WTC11 (cell line): Measurements from ENCODE around the gene CGB3. TPM values are rescaled to one million over a fixed set of nuclear protein-coding genes. Genes with fewer than 3 reads are reported as not detected.

Source experiments
- ATAC-seq: fragments of 200-7000 bp; cut with Tn5 transposase; 2 replicates; pipeline ENCODE4 v1.10.0; 2021; ENCODE audit warnings: mild to moderate bottlenecking, moderate library complexity
- CTCF ChIA-PET: fragments of 300-600 bp; sonication (Branson Sonifier 250); formaldehyde crosslinking; loops from one replicate; lab custom pipeline; 2021; ENCODE audit warnings: antibody characterized with exemption; lab: Charles Lee
- POLR2A ChIA-PET: fragments of 350-600 bp; sonication (Branson Sonifier 250); formaldehyde crosslinking; loops from one replicate; lab custom pipeline; 2021; ENCODE audit warnings: antibody characterized with exemption; lab: Charles Lee
- DNase-seq: peaks from one replicate; pipeline ENCODE4 v3.0.0; 2021; ENCODE audit warnings: low spot score
- H3K27ac Mint-ChIP-seq: 2 replicates; pipeline ENCODE4 v1.8.0; 2021; ENCODE audit warnings: mixed read lengths
- H3K27me3 Mint-ChIP-seq: 2 replicates; pipeline ENCODE4 v1.8.0; 2021; ENCODE audit warnings: low read depth, mild to moderate bottlenecking, moderate library complexity, mixed read lengths
- H3K36me3 Mint-ChIP-seq: 2 replicates; pipeline ENCODE4 v1.8.0; 2021; ENCODE audit warnings: mixed read lengths
- H3K4me1 Mint-ChIP-seq: 2 replicates; pipeline ENCODE4 v1.8.0; 2022; ENCODE audit warnings: mixed read lengths
- H3K4me3 Mint-ChIP-seq: 2 replicates; pipeline ENCODE4 v1.8.0; 2021; ENCODE audit warnings: mild to moderate bottlenecking, moderate library complexity, mixed read lengths
- H3K9me3 Mint-ChIP-seq: 2 replicates; pipeline ENCODE4 v1.8.0; 2021; ENCODE audit warnings: mixed read lengths
- AR ChIP-seq: fragments of 250-450 bp; sonication (Bioruptor Pico); IDR thresholded peaks from 2 replicates; pipeline ENCODE4 v1.9.0; 2021; ENCODE audit warnings: mild to moderate bottlenecking
- ATF1 ChIP-seq: sonication (generic); formaldehyde crosslinking; IDR thresholded peaks from 2 replicates; pipeline ENCODE4 v1.8.1; 2023; ENCODE audit warnings: mild to moderate bottlenecking, moderate library complexity, missing genetic modification reagents
- E2F4 ChIP-seq: sonication (generic); formaldehyde crosslinking; IDR thresholded peaks from 2 replicates; pipeline ENCODE4 v1.8.1; 2022; ENCODE audit warnings: low read depth, mild to moderate bottlenecking, moderate library complexity, missing genetic modification reagents, borderline replicate concordance
- FOXK1 ChIP-seq: sonication (generic); formaldehyde crosslinking; IDR thresholded peaks from 2 replicates; pipeline ENCODE4 v1.8.0; 2022; ENCODE audit warnings: mild to moderate bottlenecking, moderate library complexity, missing genetic modification reagents
- JAZF1 ChIP-seq: fragments of 250-450 bp; sonication (Bioruptor Pico); IDR thresholded peaks from 2 replicates; pipeline ENCODE4 v1.9.0; 2021; ENCODE audit warnings: moderate library complexity, mild to moderate bottlenecking, inconsistent platforms
- MAX ChIP-seq: sonication (generic); formaldehyde crosslinking; IDR thresholded peaks from 2 replicates; pipeline ENCODE4 v1.8.0; 2022; ENCODE audit warnings: mild to moderate bottlenecking, missing genetic modification reagents
- NFYB ChIP-seq: sonication (generic); formaldehyde crosslinking; conservative IDR thresholded peaks from 2 replicates; pipeline ENCODE4 v1.8.0; 2022; ENCODE audit warnings: low read depth, missing genetic modification reagents
- ZNF138 ChIP-seq: sonication (generic); formaldehyde crosslinking; conservative IDR thresholded peaks from 2 replicates; pipeline ENCODE4 v1.8.1; 2022; ENCODE audit warnings: mild to moderate bottlenecking, moderate library complexity, missing genetic modification reagents
- ZNF219 ChIP-seq: sonication (generic); formaldehyde crosslinking; IDR thresholded peaks from 2 replicates; pipeline ENCODE4 v1.8.0; 2023; ENCODE audit warnings: missing genetic modification reagents, mild to moderate bottlenecking, borderline replicate concordance
- ZNF396 ChIP-seq: fragments of 250-450 bp; sonication (Bioruptor Pico); IDR thresholded peaks from 2 replicates; pipeline ENCODE4 v1.8.0; 2021; ENCODE audit warnings: mild to moderate bottlenecking, moderate library complexity, borderline replicate concordance
- ZNF416 ChIP-seq: fragments of 250-450 bp; sonication (Bioruptor Pico); IDR thresholded peaks from 2 replicates; pipeline ENCODE4 v1.9.0; 2021; ENCODE audit warnings: mild to moderate bottlenecking, inconsistent platforms
- ZNF671 ChIP-seq: fragments of 250-450 bp; sonication (Bioruptor Pico); IDR thresholded peaks from 2 replicates; pipeline ENCODE4 v1.8.0; 2021; ENCODE audit warnings: mild to moderate bottlenecking
- total RNA-seq: library from RNA; stranded (reverse); gene quantifications from 3 replicates; pipeline ENCODE4 v1.2.3, GENCODE V29; 2021
- TF ChIP-seq, protein P1 (sequence below): sonication (generic); formaldehyde crosslinking; conservative IDR thresholded peaks from 2 replicates; pipeline ENCODE4 v1.8.1; 2023; ENCODE audit warnings: mild to moderate bottlenecking, low read depth, missing genetic modification reagents, moderate library complexity
- TF ChIP-seq, protein P2 (sequence below): fragments of 250-450 bp; sonication (Bioruptor Pico); IDR thresholded peaks from 2 replicates; pipeline ENCODE4 v1.9.0; 2021; ENCODE audit warnings: moderate library complexity, mild to moderate bottlenecking, inconsistent platforms, borderline replicate concordance

Gene CGB3
- total RNA-seq, 1 experiment from 2014 or later: not detected

DNA sequence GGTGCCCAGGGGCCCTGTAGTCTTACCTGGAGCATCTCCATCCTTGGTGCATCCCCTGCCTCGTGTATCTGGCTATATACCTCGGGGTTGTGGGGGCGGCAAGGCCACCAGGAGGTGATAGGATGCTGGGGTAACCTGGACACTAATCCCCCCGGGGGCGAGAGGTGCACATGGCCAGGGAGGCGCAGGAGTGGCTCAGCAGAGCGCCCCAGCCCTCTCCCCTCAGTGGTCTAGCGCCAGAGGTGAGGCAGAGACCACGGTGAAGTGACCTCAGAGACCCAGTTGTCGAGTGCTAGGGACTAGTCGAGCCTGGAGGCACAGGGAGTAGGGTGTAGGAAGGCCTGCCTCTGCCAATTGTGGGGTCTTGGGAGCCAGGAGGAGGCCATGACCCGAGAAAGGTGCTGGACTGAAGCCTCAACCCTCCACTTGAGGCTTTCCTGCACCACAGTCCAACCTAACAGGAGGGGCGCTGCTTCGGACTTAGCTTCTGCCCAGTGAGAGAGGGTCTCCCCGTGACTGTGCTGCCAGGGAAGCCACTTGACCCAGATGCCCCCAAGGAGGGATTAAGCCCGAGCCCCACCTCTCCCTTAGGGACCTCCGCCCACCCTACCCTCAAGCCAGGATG, 7.0 kb downstream of the CGB3 start, which contains the start of gene LHB (continued):
- no peak for TF ChIP-seq E2F4 (CRISPR knock-in tag)

DNA sequence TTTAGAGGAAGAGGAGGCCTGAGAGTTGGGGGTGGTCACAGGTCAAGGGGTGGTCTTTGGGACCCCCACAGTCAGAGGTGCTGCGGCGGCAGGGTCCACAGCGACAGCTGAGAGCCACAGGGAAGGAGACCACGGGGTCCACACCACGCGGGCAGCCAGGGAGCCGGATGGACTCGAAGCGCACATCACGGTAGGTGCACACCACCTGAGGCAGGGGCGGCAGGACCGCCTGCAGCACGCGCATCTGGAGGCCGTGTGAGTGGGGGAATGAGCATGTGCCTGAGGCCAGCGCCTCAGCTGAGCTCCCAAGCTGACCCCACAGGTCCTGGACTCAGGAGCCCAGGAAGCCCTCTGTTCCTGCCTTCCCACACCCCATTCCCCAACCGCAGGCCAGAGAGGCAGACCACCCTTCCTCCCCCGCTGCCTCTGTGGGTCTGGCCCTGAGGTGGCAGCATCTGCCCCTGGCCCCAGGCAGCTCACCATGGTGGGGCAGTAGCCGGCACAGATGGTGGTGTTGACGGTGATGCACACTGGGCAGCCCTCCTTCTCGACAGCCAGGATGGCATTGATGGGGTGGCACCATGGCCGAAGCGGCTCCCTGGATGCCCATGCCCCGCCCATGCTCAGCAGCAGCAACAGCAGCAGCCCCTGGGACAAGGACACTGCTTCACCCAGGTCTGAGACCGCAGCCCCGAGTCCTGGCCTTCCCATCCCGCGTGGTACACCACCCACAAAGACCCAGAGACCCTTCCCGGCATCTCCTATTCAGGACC, 7.9 kb downstream of the CGB3 start:
- CTCF ChIA-PET: interaction anchor here (6.5 kb wide), 1 partner anchor 16 kb away, joined by 78 read pairs; no protein-coding TSS in a partner anchor
- Mint-ChIP-seq H3K4me3 (no peak overlapping the region), H3K27ac (no peak overlapping the region), H3K9me3 (no peaks in the 10 kb centered on the region), H3K4me1 (peaks cover 23% of the 10 kb centered on the region), H3K27me3 (peaks cover 30% of the 10 kb centered on the region), H3K36me3 (peaks cover 25% of the 10 kb centered on the region)
- POLR2A ChIA-PET: no interaction called here
- TF ChIP-seq JAZF1 (no peak), ZNF219 (CRISPR knock-in tag) (no peak), ATF1 (CRISPR knock-in tag) (no peak), NFYB (no peak), FOXK1 (CRISPR knock-in tag) (no peak)
- no peak for ATAC-seq
- DNase-seq: no peak

- Mint-ChIP-seq H3K4me1 (peaks cover 13% of the 10 kb centered on the region), H3K27me3 (peaks cover 16% of the 10 kb centered on the region), H3K36me3 (peaks cover 32% of the 10 kb centered on the region), H3K27ac (no peak overlapping the region), H3K4me3 (no peak overlapping the region), H3K9me3 (no peaks in the 10 kb centered on the region)
- no peak for ATAC-seq
- CTCF ChIA-PET: interaction anchor here (1.8 kb wide), 1 partner anchor 15 kb away, joined by 10 read pairs; no protein-coding TSS in a partner anchor
- no peak for DNase-seq
- POLR2A ChIA-PET: no interaction called here
- no peak for TF ChIP-seq AR (CRISPR knock-in tag)
- TF ChIP-seq MAX (CRISPR knock-in tag): no peak
- TF ChIP-seq ZNF138 (CRISPR knock-in tag): no peak
- no peak for TF ChIP-seq NFYB
- TF ChIP-seq ZNF671 (CRISPR knock-in tag): no peak
- TF ChIP-seq ZNF416 (CRISPR knock-in tag): no peak
These were observed 9.3 kb downstream of the CGB3 start for GRCh38 chr19:49014870-49015255.

GRCh38 chr19:49014123-49014869, 9.8 kb downstream of the CGB3 start:
- Mint-ChIP-seq H3K36me3 (peaks cover 35% of the 10 kb centered on the region), H3K27ac (no peak overlapping the region), H3K4me1 (peaks cover 10% of the 10 kb centered on the region), H3K4me3 (no peak overlapping the region), H3K9me3 (no peaks in the 10 kb centered on the region), H3K27me3 (peaks cover 12% of the 10 kb centered on the region)
- no peak for ATAC-seq
- CTCF ChIA-PET: interaction anchor here (1.3 to 1.9 kb wide), 3 partner anchors 14 to 83 kb away, joined by 4 to 10 read pairs (median 10); partner anchors contain the start of genes GYS1 and RUVBL2
- POLR2A ChIA-PET: no interaction called here
- no peak for DNase-seq
- TF ChIP-seq, protein P1, sequence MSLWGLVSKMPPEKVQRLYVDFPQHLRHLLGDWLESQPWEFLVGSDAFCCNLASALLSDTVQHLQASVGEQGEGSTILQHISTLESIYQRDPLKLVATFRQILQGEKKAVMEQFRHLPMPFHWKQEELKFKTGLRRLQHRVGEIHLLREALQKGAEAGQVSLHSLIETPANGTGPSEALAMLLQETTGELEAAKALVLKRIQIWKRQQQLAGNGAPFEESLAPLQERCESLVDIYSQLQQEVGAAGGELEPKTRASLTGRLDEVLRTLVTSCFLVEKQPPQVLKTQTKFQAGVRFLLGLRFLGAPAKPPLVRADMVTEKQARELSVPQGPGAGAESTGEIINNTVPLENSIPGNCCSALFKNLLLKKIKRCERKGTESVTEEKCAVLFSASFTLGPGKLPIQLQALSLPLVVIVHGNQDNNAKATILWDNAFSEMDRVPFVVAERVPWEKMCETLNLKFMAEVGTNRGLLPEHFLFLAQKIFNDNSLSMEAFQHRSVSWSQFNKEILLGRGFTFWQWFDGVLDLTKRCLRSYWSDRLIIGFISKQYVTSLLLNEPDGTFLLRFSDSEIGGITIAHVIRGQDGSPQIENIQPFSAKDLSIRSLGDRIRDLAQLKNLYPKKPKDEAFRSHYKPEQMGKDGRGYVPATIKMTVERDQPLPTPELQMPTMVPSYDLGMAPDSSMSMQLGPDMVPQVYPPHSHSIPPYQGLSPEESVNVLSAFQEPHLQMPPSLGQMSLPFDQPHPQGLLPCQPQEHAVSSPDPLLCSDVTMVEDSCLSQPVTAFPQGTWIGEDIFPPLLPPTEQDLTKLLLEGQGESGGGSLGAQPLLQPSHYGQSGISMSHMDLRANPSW (CRISPR knock-in tag): no peak
- TF ChIP-seq ZNF396: no peak
- TF ChIP-seq, protein P2, sequence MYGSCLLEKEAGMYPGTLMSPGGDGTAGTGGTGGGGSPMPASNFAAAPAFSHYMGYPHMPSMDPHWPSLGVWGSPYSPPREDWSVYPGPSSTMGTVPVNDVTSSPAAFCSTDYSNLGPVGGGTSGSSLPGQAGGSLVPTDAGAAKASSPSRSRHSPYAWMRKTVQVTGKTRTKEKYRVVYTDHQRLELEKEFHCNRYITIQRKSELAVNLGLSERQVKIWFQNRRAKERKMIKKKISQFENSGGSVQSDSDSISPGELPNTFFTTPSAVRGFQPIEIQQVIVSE (CRISPR knock-in tag): no peak
